GM21576 (cell line): ENCODE results near the gene APC.
"Not testable (repeated sequence)": the region's sequence is repeated elsewhere in the genome, so short reads cannot be mapped to it uniquely, and the experiment has no call there.

ENCODE experiments used
- ATAC-seq: cut with Tn5 transposase; IDR thresholded peaks from one replicate; pipeline ENCODE4 v1.9.1; 2021; ENCODE audit warnings: mild to moderate bottlenecking, moderate library complexity; ENCODE audit not compliant: unreplicated experiment

APC gene

GRCh38 chr5:112848116-112848811 is 110.6 kb downstream of the APC start:
- peak; percentile 98 for ATAC-seq

- ATAC-seq: no peak
Measured at GRCh38 chr5:112849912-112850311, 112.2 kb downstream of the APC start.

- ATAC-seq: no peak
Measured at GRCh38 chr5:112854651-112855050, 117.0 kb downstream of the APC start.

- no peak for ATAC-seq
Measured at GRCh38 chr5:112857866-112858265, 120.2 kb downstream of the APC start.

GRCh38 chr5:112860571-112860928 is 122.9 kb downstream of the APC start:
- not testable (repeated sequence) for ATAC-seq

- ATAC-seq: peak; percentile 99
Measured at GRCh38 chr5:112860929-112861637, 123.4 kb downstream of the APC start, which contains the start of gene SRP19. Gene SRP19 (plus strand): TSS chr5:112861287. CDS start chr5:112861377, 90 bp downstream.

GRCh38 chr5:112861638-112861985 is 123.9 kb downstream of the APC start:
- no peak for ATAC-seq

GRCh38 chr5:112862085-112862484 is 124.4 kb downstream of the APC start:
- no peak for ATAC-seq

GRCh38 chr5:112863549-112863948 is 125.9 kb downstream of the APC start:
- no peak for ATAC-seq

GRCh38 chr5:112865128-112865527 is 127.4 kb downstream of the APC start:
- no peak for ATAC-seq

- no peak for ATAC-seq
Measured at GRCh38 chr5:112866739-112867138, 129.1 kb downstream of the APC start.

GRCh38 chr5:112867411-112867810 is 129.7 kb downstream of the APC start:
- ATAC-seq: no peak

- peak; percentile 89 for ATAC-seq
Measured at GRCh38 chr5:112869948-112870347, 132.3 kb downstream of the APC start.

- no peak for ATAC-seq
Measured at GRCh38 chr5:112870966-112871365, 133.3 kb downstream of the APC start.

- ATAC-seq: no peak
Measured at GRCh38 chr5:112876362-112876761, 138.7 kb downstream of the APC start.

GRCh38 chr5:112878101-112878500 is 140.4 kb downstream of the APC start:
- ATAC-seq: no peak

- ATAC-seq: no peak
Measured at GRCh38 chr5:112878760-112879159, 141.1 kb downstream of the APC start.

- ATAC-seq: no peak
Measured at GRCh38 chr5:112880219-112880964, 142.7 kb downstream of the APC start.

- no peak for ATAC-seq
Measured at GRCh38 chr5:112883192-112883591, 145.5 kb downstream of the APC start.

- ATAC-seq: no peak
Measured at GRCh38 chr5:112885001-112885400, 147.3 kb downstream of the APC start.

- no peak for ATAC-seq
Measured at GRCh38 chr5:112886975-112887374, 149.3 kb downstream of the APC start.

- ATAC-seq: not testable (repeated sequence)
Measured at GRCh38 chr5:112892066-112892465, 154.4 kb downstream of the APC start.
